Smooth muscle cell of the coronary artery (primary cell): ENCODE data around the gene LRPPRC. TPM values are rescaled to one million over a fixed set of nuclear protein-coding genes. Genes with fewer than 3 reads are reported as not detected.

Experiments used
- total RNA-seq: library from RNA; depleted of rRNA; stranded (reverse); fragments of >200 nt; gene quantifications from 2 replicates; pipeline ENCODE4 v1.2.3, GENCODE V29; 2014; ENCODE audit warnings: low replicate concordance

Gene LRPPRC
- total RNA-seq, result 34.6 and 39.2 TPM in 2 replicates

GRCh38 chr2:43995733-43996533 is at the start of gene LRPPRC:
LRPPRC (minus strand) TSS chr2:43995989; CDS start chr2:43995947, 42 bp downstream.

GRCh38 chr2:43838560-43839267 is 157.1 kb downstream of the LRPPRC start, which contains the start of the genes ABCG5 and ABCG8:
ABCG5 (minus strand) TSS chr2:43838839; CDS start chr2:43838679, 160 bp downstream.
ABCG8 (plus strand) TSS chr2:43838971; CDS start chr2:43839054, 83 bp downstream.

Other genes starting within 250 kb of the LRPPRC start
- 6.0 and 15.6 TPM in 2 replicates for gene DYNC2LI1, start 221.9 kb downstream of the LRPPRC start, total RNA-seq
- gene ABCG5, start 157.2 kb downstream of the LRPPRC start, total RNA-seq, result not detected in 2 replicates
- not detected in 2 replicates for gene ABCG8, start 157.0 kb downstream of the LRPPRC start, total RNA-seq
- 23.5 and 31.5 TPM in 2 replicates for gene PPM1B, start 172.9 kb upstream of the LRPPRC start, total RNA-seq